Measurements from ENCODE around the gene PILRA. TPM values are rescaled to one million over a fixed set of nuclear protein-coding genes. Genes with fewer than 3 reads are reported as not detected.

Gene PILRA
- total RNA-seq, 2 experiments from 2014 or later, result 0.80 to 0.90 TPM

DNA sequence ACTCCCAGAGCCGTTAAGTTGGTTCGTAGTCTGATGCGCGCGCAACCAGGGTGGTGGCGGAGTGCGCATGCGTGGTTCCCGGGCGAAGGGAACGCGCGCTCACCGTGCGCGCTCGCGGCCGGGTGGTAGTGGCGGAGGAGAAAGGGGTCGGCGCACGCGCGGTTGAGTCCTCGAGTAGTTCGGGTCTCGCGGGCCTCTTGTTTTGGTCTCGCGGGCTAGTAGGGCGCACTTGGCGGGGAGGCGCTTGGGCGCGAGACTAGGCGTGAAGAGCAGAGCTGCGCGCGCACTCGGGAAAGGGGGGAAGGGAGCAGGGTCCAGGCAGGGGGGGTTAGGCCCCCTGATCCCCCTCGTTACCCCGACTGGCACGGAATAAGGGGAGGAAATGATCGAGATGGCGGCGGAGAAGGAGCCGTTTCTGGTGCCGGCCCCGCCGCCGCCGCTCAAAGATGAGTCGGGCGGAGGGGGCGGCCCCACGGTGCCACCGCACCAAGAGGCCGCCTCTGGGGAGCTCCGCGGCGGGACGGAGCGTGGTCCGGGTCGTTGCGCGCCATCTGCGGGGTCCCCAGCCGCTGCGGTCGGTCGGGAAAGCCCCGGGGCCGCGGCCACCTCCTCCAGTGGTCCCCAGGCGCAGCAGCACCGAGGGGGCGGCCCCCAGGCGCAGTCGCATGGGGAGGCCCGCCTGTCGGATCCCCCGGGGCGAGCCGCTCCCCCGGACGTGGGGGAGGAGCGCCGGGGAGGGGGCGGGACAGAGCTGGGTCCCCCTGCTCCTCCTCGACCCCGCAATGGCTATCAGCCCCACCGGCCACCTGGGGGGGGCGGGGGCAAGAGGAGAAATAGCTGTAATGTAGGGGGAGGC is 56.6 kb downstream of the PILRA start, which contains the start of gene MEPCE:
TSS of gene MEPCE (plus strand) at position 195 of the 856 bp plus-strand sequence. CDS start at position 383, 188 bp downstream.
- H3K27me3 Mint-ChIP-seq, result no peaks in the 10 kb centered on the region
- H3K4me3 Mint-ChIP-seq, result peak within 1 kb of the TSS; percentile 88
- H3K4me1 Mint-ChIP-seq, result peaks cover 51% of the 10 kb centered on the region
- ChIA-PET CTCF (interaction anchor here (0.6 to 1.1 kb wide), 3 partner anchors 98 to 168 kb away, joined by 3 to 5 read pairs (median 3); partner anchors contain the start of genes FBXO24 and LRCH4), POLR2A (interaction anchor here (0.6 to 2.2 kb wide), 23 partner anchors 8 to 925 kb away, joined by 3 to 22 read pairs (median 4); partner anchors contain the start of genes AGFG2, FBXO24, LAMTOR4 and LRCH4)
- H3K9me3 Mint-ChIP-seq (ENCODE audit: low read depth), result peaks cover 5% of the 10 kb centered on the region
- ATAC-seq (peak; percentile 45), DNase-seq (peak; percentile 97)
- peak within 1 kb of the TSS; percentile 100 for H3K27ac Mint-ChIP-seq
- intact Hi-C loops (cut with DNase I, micrococcal nuclease), result loop anchor here (1.0 to 10.0 kb wide), 12 partner anchors 20 to 437 kb away; partner anchors contain the start of genes AGFG2 (in 1 of the 2), COPS6 (in 1 of the 2), FBXO24 (in 1 of the 2) and GNB2 (in 1 of the 2)
- peaks cover 47% of the 10 kb centered on the region for H3K36me3 Mint-ChIP-seq (ENCODE audit: low read depth)

GRCh38 chr7:100430493-100431285 is 57.4 kb downstream of the PILRA start:
- Mint-ChIP-seq H3K9me3 (ENCODE audit: low read depth) (peaks cover 5% of the 10 kb centered on the region), H3K36me3 (ENCODE audit: low read depth) (peaks cover 54% of the 10 kb centered on the region), H3K27me3 (no peaks in the 10 kb centered on the region), H3K27ac (peak overlapping the region; percentile 93), H3K4me1 (peaks cover 52% of the 10 kb centered on the region), H3K4me3 (peak overlapping the region; percentile 77)
- POLR2A ChIA-PET, result interaction anchor here (0.6 to 1.3 kb wide), 7 partner anchors 155 to 814 kb away, joined by 3 to 5 read pairs (median 4); partner anchors contain the start of genes FBXO24 and LRCH4
- CTCF ChIA-PET, result interaction anchor here (0.8 to 1.1 kb wide), 2 partner anchors 97 to 155 kb away, joined by 3 read pairs; partner anchors contain the start of genes FBXO24 and LRCH4
- intact Hi-C loops (cut with DNase I, micrococcal nuclease), result loop anchor here in 1 of 2 experiments (10.0 kb wide), 1 partner anchor 244 kb away; the partner anchor contains the start of gene GNB2
- DNase-seq (peak; percentile 76), ATAC-seq (peak; percentile 3)

DNA sequence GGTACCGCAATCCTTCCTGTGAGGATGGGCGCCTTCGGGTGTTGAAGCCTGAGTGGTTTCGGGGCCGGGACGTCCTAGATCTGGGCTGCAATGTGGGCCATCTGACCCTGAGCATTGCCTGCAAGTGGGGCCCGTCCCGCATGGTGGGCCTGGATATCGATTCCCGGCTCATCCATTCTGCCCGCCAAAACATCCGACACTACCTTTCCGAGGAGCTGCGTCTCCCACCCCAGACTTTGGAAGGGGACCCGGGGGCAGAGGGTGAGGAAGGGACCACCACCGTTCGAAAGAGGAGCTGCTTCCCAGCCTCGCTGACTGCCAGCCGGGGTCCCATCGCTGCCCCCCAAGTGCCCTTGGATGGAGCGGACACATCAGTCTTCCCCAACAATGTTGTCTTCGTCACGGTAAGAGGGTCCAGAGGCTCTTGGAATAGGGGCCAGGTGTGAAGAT is 58.0 kb downstream of the PILRA start:
- Mint-ChIP-seq H3K36me3 (ENCODE audit: low read depth) (peaks cover 56% of the 10 kb centered on the region), H3K27me3 (no peaks in the 10 kb centered on the region), H3K4me1 (peaks cover 52% of the 10 kb centered on the region), H3K9me3 (ENCODE audit: low read depth) (peaks cover 5% of the 10 kb centered on the region), H3K4me3 (peak overlapping the region; percentile 77), H3K27ac (peak overlapping the region; percentile 88)
- CTCF ChIA-PET, result no interaction called here
- ATAC-seq (no peak), DNase-seq (no peak)
- POLR2A ChIA-PET, result interaction anchor here (0.6 to 1.3 kb wide), 3 partner anchors 265 to 305 kb away, joined by 3 to 4 read pairs (median 4); no protein-coding TSS in a partner anchor
- intact Hi-C loops (cut with DNase I, micrococcal nuclease), result loop anchor here in 1 of 2 experiments (10.0 kb wide), 1 partner anchor 243 kb away; the partner anchor contains the start of gene GNB2

GRCh38 chr7:100432053-100432452 is 58.8 kb downstream of the PILRA start:
- CTCF ChIA-PET, result no interaction called here
- intact Hi-C loops (cut with DNase I, micrococcal nuclease), result loop anchor here in 1 of 2 experiments (10.0 kb wide), 1 partner anchor 243 kb away; the partner anchor contains the start of gene GNB2
- no peaks in the 10 kb centered on the region for H3K27me3 Mint-ChIP-seq

DNA sequence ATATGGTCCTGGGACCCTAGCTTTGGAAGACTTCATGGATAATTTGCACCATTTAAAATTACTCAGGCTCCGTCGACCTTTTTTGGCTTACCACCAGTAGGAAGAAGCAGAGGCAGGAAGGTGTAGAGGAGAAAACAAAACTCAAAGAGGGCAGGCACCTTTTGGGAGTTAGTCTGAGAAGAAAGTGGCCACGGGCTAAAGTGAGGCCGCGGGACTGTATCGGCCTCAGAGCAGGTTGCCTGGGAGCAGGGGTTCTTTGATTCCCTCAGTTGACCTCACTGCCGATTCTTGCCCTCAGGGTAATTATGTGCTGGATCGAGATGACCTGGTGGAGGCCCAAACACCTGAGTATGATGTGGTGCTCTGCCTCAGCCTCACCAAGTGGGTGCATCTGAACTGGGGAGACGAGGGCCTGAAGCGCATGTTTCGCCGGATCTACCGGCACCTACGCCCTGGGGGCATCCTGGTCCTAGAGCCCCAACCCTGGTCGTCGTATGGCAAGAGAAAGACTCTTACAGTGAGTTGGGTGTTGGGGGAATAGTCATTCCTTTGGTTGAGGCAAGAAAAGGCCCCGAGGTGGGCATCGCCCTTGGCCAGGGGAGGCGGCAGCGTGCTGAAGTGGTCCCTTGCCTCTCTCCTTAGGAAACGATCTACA is 59.5 kb downstream of the PILRA start:
- ATAC-seq (no peak), DNase-seq (no peak)
- peaks cover 52% of the 10 kb centered on the region for H3K4me1 Mint-ChIP-seq
- H3K4me3 Mint-ChIP-seq, result no peak overlapping the region
- POLR2A ChIA-PET, result no interaction called here
- H3K9me3 Mint-ChIP-seq (ENCODE audit: low read depth), result peaks cover 3% of the 10 kb centered on the region
- H3K36me3 Mint-ChIP-seq (ENCODE audit: low read depth), result peaks cover 58% of the 10 kb centered on the region
- CTCF ChIA-PET, result no interaction called here
- H3K27ac Mint-ChIP-seq, result peak overlapping the region; percentile 88
- no peaks in the 10 kb centered on the region for H3K27me3 Mint-ChIP-seq
- intact Hi-C loops (cut with DNase I, micrococcal nuclease), result loop anchor here in 1 of 2 experiments (10.0 kb wide), 1 partner anchor 242 kb away; the partner anchor contains the start of gene GNB2

More at GRCh38 chr7:100432053-100432452, 58.8 kb downstream of the PILRA start:
- POLR2A ChIA-PET, result no interaction called here
- H3K4me3 Mint-ChIP-seq, result peak overlapping the region; percentile 77
- peaks cover 52% of the 10 kb centered on the region for H3K4me1 Mint-ChIP-seq
- H3K27ac Mint-ChIP-seq, result peak overlapping the region; percentile 88
- peaks cover 58% of the 10 kb centered on the region for H3K36me3 Mint-ChIP-seq (ENCODE audit: low read depth)
- no peak for ATAC-seq
- H3K9me3 Mint-ChIP-seq (ENCODE audit: low read depth), result peaks cover 5% of the 10 kb centered on the region
- DNase-seq, result no peak

GRCh38 chr7:100433276-100433591 is 59.9 kb downstream of the PILRA start:
- intact Hi-C loops (cut with DNase I, micrococcal nuclease), result loop anchor here in 1 of 2 experiments (10.0 kb wide), 1 partner anchor 242 kb away; the partner anchor contains the start of gene GNB2
- Mint-ChIP-seq H3K9me3 (ENCODE audit: low read depth) (no peaks in the 10 kb centered on the region), H3K4me3 (no peak overlapping the region), H3K27me3 (no peaks in the 10 kb centered on the region), H3K36me3 (ENCODE audit: low read depth) (peaks cover 58% of the 10 kb centered on the region), H3K4me1 (peaks cover 48% of the 10 kb centered on the region), H3K27ac (peak overlapping the region; percentile 88)
- no peak for ATAC-seq
- no peak for DNase-seq
- ChIA-PET POLR2A (no interaction called here), CTCF (interaction anchor here (0.6 to 1.2 kb wide), 3 partner anchors 14 to 49 kb away, joined by 3 to 5 read pairs (median 3); no protein-coding TSS in a partner anchor)

GRCh38 chr7:100433592-100434296 is 60.5 kb downstream of the PILRA start:
- Mint-ChIP-seq H3K36me3 (ENCODE audit: low read depth) (peaks cover 58% of the 10 kb centered on the region), H3K27me3 (no peaks in the 10 kb centered on the region), H3K27ac (peak overlapping the region; percentile 88), H3K9me3 (ENCODE audit: low read depth) (no peaks in the 10 kb centered on the region), H3K4me1 (peaks cover 48% of the 10 kb centered on the region), H3K4me3 (peak overlapping the region; percentile 89)
- POLR2A ChIA-PET, result no interaction called here
- CTCF ChIA-PET, result interaction anchor here (0.6 to 1.2 kb wide), 4 partner anchors 13 to 126 kb away, joined by 3 to 5 read pairs (median 3); no protein-coding TSS in a partner anchor
- DNase-seq, result peak; percentile 18
- intact Hi-C loops (cut with DNase I, micrococcal nuclease), result loop anchor here in 1 of 2 experiments (10.0 kb wide), 1 partner anchor 241 kb away; the partner anchor contains the start of gene GNB2
- no peak for ATAC-seq

GRCh38 chr7:100434297-100435144 is 61.2 kb downstream of the PILRA start:
- Mint-ChIP-seq H3K4me1 (peaks cover 46% of the 10 kb centered on the region), H3K27me3 (no peaks in the 10 kb centered on the region), H3K27ac (peak overlapping the region; percentile 88), H3K9me3 (ENCODE audit: low read depth) (no peaks in the 10 kb centered on the region), H3K36me3 (ENCODE audit: low read depth) (peaks cover 54% of the 10 kb centered on the region), H3K4me3 (peak overlapping the region; percentile 89)
- CTCF ChIA-PET, result interaction anchor here (0.9 to 1.4 kb wide), 4 partner anchors 15 to 272 kb away, joined by 3 to 5 read pairs (median 4); partner anchors contain the start of gene POP7
- intact Hi-C loops (cut with DNase I, micrococcal nuclease), result loop anchor here in 1 of 2 experiments (10.0 kb wide), 1 partner anchor 240 kb away; the partner anchor contains the start of gene GNB2
- POLR2A ChIA-PET, result interaction anchor here (0.7 to 0.9 kb wide), 3 partner anchors 10 to 152 kb away, joined by 3 to 4 read pairs (median 3); partner anchors contain the start of gene FBXO24
- ATAC-seq (no peak), DNase-seq (no peak)
